Mucosa of descending colon (tissue), 3 donors: ENCODE data around the gene CARHSP1. TPM values are rescaled to one million over a fixed set of nuclear protein-coding genes. Genes with fewer than 3 reads are reported as not detected.

Experiments
- ATAC-seq: fragments of 200-7000 bp; cut with Tn5 transposase; one replicate; pipeline ENCODE4 v1.9.1; 2020; ENCODE audit warnings: mild to moderate bottlenecking, moderate library complexity
- DNase-seq, 3 donors: peaks; one replicate each; pipeline ENCODE4 v3.0.0-alpha.2; 2020
- H3K36me3 ChIP-seq: fragments of 200-600 bp; one replicate; pipeline ENCODE4 v1.8.0; 2021; ENCODE audit warnings: low read depth, mild to moderate bottlenecking
- H3K4me1 ChIP-seq: fragments of 200-600 bp; one replicate; pipeline ENCODE4 v1.8.0; 2021; ENCODE audit warnings: low read depth, mild to moderate bottlenecking
- H3K4me3 ChIP-seq: fragments of 200-600 bp; one replicate; pipeline ENCODE4 v1.8.0; 2021; ENCODE audit warnings: mild to moderate bottlenecking
- H3K9me3 ChIP-seq: fragments of 200-600 bp; one replicate; pipeline ENCODE4 v1.8.0; 2021; ENCODE audit warnings: mild to moderate bottlenecking
- CTCF ChIP-seq: fragments of 200-600 bp; IDR thresholded peaks from one replicate; pipeline ENCODE4 v1.8.0; 2022; ENCODE audit warnings: antibody characterized with exemption, mild to moderate bottlenecking
- intact Hi-C, 2 donors: fragments of 100-400 bp; cut with DNase I in 1 of 2; cut with micrococcal nuclease in 1 of 2; formaldehyde crosslinking; loops; one replicate each; pipeline versions ENCODE4 v1.11.0 to v1.11.1; 2022; cut with DNase I, micrococcal nuclease
- total RNA-seq, 3 donors: library from RNA; stranded (reverse); fragmentation: NEBNext Ultra II Directional in 2 of 3; extraction: Animal tissue kit (Norgen Biotek cat#: 25700) in 2 of 3; gene quantifications; one replicate each; pipeline versions ENCODE4 v1.2.1 to v1.2.4, GENCODE V29; 2021 to 2023
- donor health status: DM: no; HTN: no; CAD: no; lungs with moderate emphysema.
- donor health status: DM: no; HTN: no; CAD: no.
- donor health status: DM: no; HTN: yes; CAD: no.

CARHSP1 gene
- total RNA-seq, 3 donors from 2014 or later, result 42.7 to 69.4 (median 56.8) TPM

- H3K4me3 ChIP-seq, result no peak overlapping the region
- ATAC-seq (peak; percentile 64), DNase-seq (no peak)
- intact Hi-C loops, result loop anchor here in 1 of 2 donors (10.0 kb wide), 1 partner anchor 100 kb away; no protein-coding TSS in a partner anchor
- no peak for TF ChIP-seq CTCF
- peaks cover 7% of the 10 kb centered on the region for H3K4me1 ChIP-seq
- H3K36me3 ChIP-seq, result peaks cover 28% of the 10 kb centered on the region
- H3K9me3 ChIP-seq, result no peaks in the 10 kb centered on the region
Measured at GRCh38 chr16:8905168-8905762, 36.5 kb upstream of the CARHSP1 start.

- H3K9me3 ChIP-seq, result no peaks in the 10 kb centered on the region
- ATAC-seq (no peak), DNase-seq (no peak)
- H3K36me3 ChIP-seq, result peaks cover 34% of the 10 kb centered on the region
- H3K4me3 ChIP-seq, result no peak overlapping the region
- intact Hi-C loops, result loop anchor here in 1 of 2 donors (10.0 kb wide), 1 partner anchor 101 kb away; no protein-coding TSS in a partner anchor
- no peak for TF ChIP-seq CTCF
- H3K4me1 ChIP-seq, result peaks cover 7% of the 10 kb centered on the region
Measured at GRCh38 chr16:8904018-8904430, 35.2 kb upstream of the CARHSP1 start.

- H3K36me3 ChIP-seq, result peaks cover 34% of the 10 kb centered on the region
- no peaks in the 10 kb centered on the region for H3K4me1 ChIP-seq
- no peak for DNase-seq
- intact Hi-C loops, result loop anchor here in 1 of 2 donors (10.0 kb wide), 1 partner anchor 102 kb away; no protein-coding TSS in a partner anchor
- no peak for ATAC-seq
- no peak overlapping the region for H3K4me3 ChIP-seq
- H3K9me3 ChIP-seq, result no peaks in the 10 kb centered on the region
- TF ChIP-seq CTCF, result no peak
Measured at GRCh38 chr16:8903004-8903403, 34.2 kb upstream of the CARHSP1 start.

GRCh38 chr16:8901320-8901861 lies 32.6 kb upstream of the CARHSP1 start:
- DNase-seq (no peak), ATAC-seq (no peak)
- Histone ChIP-seq H3K36me3 (peaks cover 34% of the 10 kb centered on the region), H3K9me3 (no peaks in the 10 kb centered on the region), H3K4me3 (no peak overlapping the region), H3K4me1 (no peaks in the 10 kb centered on the region)
- intact Hi-C loops, result loop anchor here in 1 of 2 donors (10.0 kb wide), 1 partner anchor 103 kb away; no protein-coding TSS in a partner anchor
- no peak for TF ChIP-seq CTCF

GRCh38 chr16:8900343-8900742 lies 31.5 kb upstream of the CARHSP1 start:
- ATAC-seq, result no peak
- Histone ChIP-seq H3K4me1 (no peaks in the 10 kb centered on the region), H3K36me3 (peaks cover 38% of the 10 kb centered on the region), H3K4me3 (no peak overlapping the region), H3K9me3 (no peaks in the 10 kb centered on the region)
- no peak for DNase-seq
- intact Hi-C loops, result loop anchor here in 1 of 2 donors (10.0 kb wide), 1 partner anchor 104 kb away; no protein-coding TSS in a partner anchor
- TF ChIP-seq CTCF, result no peak
